Kidney glomerular epithelial cell (primary cell): Measurements from ENCODE around the gene FAM184B.

Source experiments
- DNase-seq: peaks from one replicate; lab custom pipeline; 2025; lab: John Stamatoyannopoulos, UW

The FAM184B gene

GRCh38 chr4:17636341-17636695 is 145.1 kb downstream of the FAM184B start:
- DNase-seq: no peak

- DNase-seq: no peak
Measured at GRCh38 chr4:17635056-17635455, 146.4 kb downstream of the FAM184B start.

- DNase-seq: no peak
Measured at GRCh38 chr4:17633600-17633999, 147.8 kb downstream of the FAM184B start.

- DNase-seq: no peak
Measured at GRCh38 chr4:17630228-17630627, 151.2 kb downstream of the FAM184B start.

- no peak for DNase-seq
Measured at GRCh38 chr4:17624821-17625220, 156.6 kb downstream of the FAM184B start.

GRCh38 chr4:17623451-17624001 is 157.9 kb downstream of the FAM184B start:
- no peak for DNase-seq

- no peak for DNase-seq
Measured at GRCh38 chr4:17619416-17620105, 161.9 kb downstream of the FAM184B start.

- no peak for DNase-seq
Measured at GRCh38 chr4:17618926-17619325, 162.5 kb downstream of the FAM184B start.

- DNase-seq: no peak
Measured at GRCh38 chr4:17616283-17616682, 165.1 kb downstream of the FAM184B start.

GRCh38 chr4:17614416-17615299 is 166.8 kb downstream of the FAM184B start, which contains the start of gene MED28:
Gene MED28 (plus strand): TSS chr4:17614641. CDS start chr4:17614655, 14 bp downstream.
- DNase-seq: peak; percentile 89

- DNase-seq: peak; percentile 82
Measured at GRCh38 chr4:17613761-17614415, 167.5 kb downstream of the FAM184B start.

GRCh38 chr4:17605236-17605635 is 176.2 kb downstream of the FAM184B start:
- DNase-seq: no peak

GRCh38 chr4:17599826-17600225 is 181.6 kb downstream of the FAM184B start:
- no peak for DNase-seq

GRCh38 chr4:17597517-17597916 is 183.9 kb downstream of the FAM184B start:
- DNase-seq: no peak

GRCh38 chr4:17595471-17596005 is 185.9 kb downstream of the FAM184B start:
- DNase-seq: no peak

GRCh38 chr4:17589355-17589754 is 192.1 kb downstream of the FAM184B start:
- no peak for DNase-seq

- no peak for DNase-seq
Measured at GRCh38 chr4:17587094-17587822, 194.2 kb downstream of the FAM184B start.

- no peak for DNase-seq
Measured at GRCh38 chr4:17584521-17585213, 196.8 kb downstream of the FAM184B start.

- no peak for DNase-seq
Measured at GRCh38 chr4:17583941-17584340, 197.5 kb downstream of the FAM184B start.

- DNase-seq: no peak
Measured at GRCh38 chr4:17583276-17583675, 198.1 kb downstream of the FAM184B start.

GRCh38 chr4:17580969-17581368 is 200.5 kb downstream of the FAM184B start:
- peak; percentile 33 for DNase-seq
